HG03159 (cell line): ENCODE data around the gene EPHA6.
"Not testable (repeated sequence)": the region's sequence is repeated elsewhere in the genome, so short reads cannot be mapped to it uniquely, and the experiment has no call there.

Experiments
- ATAC-seq: cut with Tn5 transposase; IDR thresholded peaks from one replicate; pipeline ENCODE4 v1.9.1; 2021; ENCODE audit warnings: mild to moderate bottlenecking, moderate library complexity; ENCODE audit not compliant: unreplicated experiment

Gene EPHA6

GRCh38 chr3:97010881-97011657 is 196.7 kb downstream of the EPHA6 start:
- ATAC-seq, result no peak

GRCh38 chr3:97021778-97022177 is 207.4 kb downstream of the EPHA6 start:
- no peak for ATAC-seq

- not testable (repeated sequence) for ATAC-seq
Measured at GRCh38 chr3:97025612-97026011, 211.2 kb downstream of the EPHA6 start.

- no peak for ATAC-seq
Measured at GRCh38 chr3:97029972-97030371, 215.6 kb downstream of the EPHA6 start.

GRCh38 chr3:97037294-97037943 is 223.0 kb downstream of the EPHA6 start:
- no peak for ATAC-seq

GRCh38 chr3:97043411-97043810 is 229.0 kb downstream of the EPHA6 start:
- no peak for ATAC-seq

- ATAC-seq, result no peak
Measured at GRCh38 chr3:97057365-97057764, 243.0 kb downstream of the EPHA6 start.

- no peak for ATAC-seq
Measured at GRCh38 chr3:97059168-97059567, 244.8 kb downstream of the EPHA6 start.

GRCh38 chr3:97066531-97066930 is 252.1 kb downstream of the EPHA6 start:
- ATAC-seq, result no peak

GRCh38 chr3:97070302-97070701 is 255.9 kb downstream of the EPHA6 start:
- ATAC-seq, result no peak

- ATAC-seq, result no peak
Measured at GRCh38 chr3:97074546-97074945, 260.2 kb downstream of the EPHA6 start.

- no peak for ATAC-seq
Measured at GRCh38 chr3:97076673-97077072, 262.3 kb downstream of the EPHA6 start.

GRCh38 chr3:97089621-97090020 is 275.2 kb downstream of the EPHA6 start:
- ATAC-seq, result no peak

- ATAC-seq, result no peak
Measured at GRCh38 chr3:97102641-97103040, 288.2 kb downstream of the EPHA6 start.

GRCh38 chr3:97105989-97106651 is 291.7 kb downstream of the EPHA6 start:
- no peak for ATAC-seq

GRCh38 chr3:97106652-97106989 is 292.2 kb downstream of the EPHA6 start:
- ATAC-seq, result no peak

GRCh38 chr3:97108136-97108535 is 293.7 kb downstream of the EPHA6 start:
- no peak for ATAC-seq

GRCh38 chr3:97111244-97111643 is 296.9 kb downstream of the EPHA6 start:
- no peak for ATAC-seq

- ATAC-seq, result no peak
Measured at GRCh38 chr3:97121386-97121785, 307.0 kb downstream of the EPHA6 start.

GRCh38 chr3:97125902-97126499 is 311.6 kb downstream of the EPHA6 start:
- ATAC-seq, result no peak

- ATAC-seq, result no peak
Measured at GRCh38 chr3:97131476-97131875, 317.1 kb downstream of the EPHA6 start.
